DMS53 treated with DMSO at 0.1 percent for 48 hours (cell line): ENCODE measurements around the gene METAP1.
"Not testable (repeated sequence)": the region's sequence is repeated elsewhere in the genome, so short reads cannot be mapped to it uniquely, and the experiment has no call there.

Experiments
- DNase-seq: peaks from one replicate; lab custom pipeline; 2025; ENCODE audit not compliant: unreplicated experiment; lab: John Stamatoyannopoulos, UW

The METAP1 gene

DNA sequence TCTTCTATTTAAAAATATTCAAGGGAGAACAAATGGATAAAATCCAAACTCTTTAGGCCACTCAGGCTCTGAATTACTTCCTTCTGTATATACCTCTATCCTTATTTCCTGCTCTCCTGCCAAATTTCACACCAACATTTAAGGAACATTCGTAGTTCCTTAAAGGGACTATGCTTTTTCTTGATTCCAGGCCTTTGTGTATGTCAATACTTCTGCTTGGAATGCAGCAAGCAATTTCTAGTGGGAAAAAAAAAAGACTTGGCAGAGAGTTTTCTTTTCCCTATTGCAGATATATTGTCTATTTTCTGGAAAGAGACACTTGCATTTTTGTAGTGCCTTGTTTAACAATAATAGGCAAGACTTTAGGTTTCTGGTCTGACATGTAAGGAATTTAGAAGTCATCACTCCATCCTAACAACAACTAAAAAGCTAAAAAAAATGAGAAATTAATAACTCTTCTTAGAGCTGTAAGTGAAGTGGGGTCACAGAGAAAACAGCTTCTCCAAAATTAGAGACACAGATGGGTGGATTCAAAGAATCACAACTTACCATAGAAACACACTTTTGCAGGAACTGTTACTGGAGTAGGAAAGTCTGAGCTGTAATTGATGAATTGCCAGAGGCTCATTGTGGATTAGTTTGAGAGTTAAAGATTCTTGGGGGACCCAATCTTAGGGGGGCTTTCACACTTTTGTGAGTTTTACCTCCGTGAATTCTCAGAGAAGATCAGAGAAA is 95.1 kb downstream of the METAP1 start:
- DNase-seq = no peak

DNA sequence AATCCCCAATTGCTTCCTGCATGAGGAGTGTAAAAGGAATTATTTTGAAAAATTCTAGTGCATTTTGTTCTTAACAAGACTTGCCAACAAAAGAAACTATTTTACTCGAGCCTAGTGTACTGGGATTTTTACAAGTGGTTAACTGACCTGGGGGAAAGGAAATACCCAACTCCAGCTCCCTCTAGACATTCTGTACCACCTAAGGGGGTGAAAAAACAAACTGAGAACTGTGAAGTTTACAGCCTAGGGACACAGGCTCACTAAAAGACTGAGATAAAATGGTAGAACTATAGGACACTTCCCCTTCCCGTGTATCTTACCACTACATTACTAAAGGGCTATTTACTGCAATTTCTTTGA is 95.7 kb downstream of the METAP1 start:
- DNase-seq = no peak

DNA sequence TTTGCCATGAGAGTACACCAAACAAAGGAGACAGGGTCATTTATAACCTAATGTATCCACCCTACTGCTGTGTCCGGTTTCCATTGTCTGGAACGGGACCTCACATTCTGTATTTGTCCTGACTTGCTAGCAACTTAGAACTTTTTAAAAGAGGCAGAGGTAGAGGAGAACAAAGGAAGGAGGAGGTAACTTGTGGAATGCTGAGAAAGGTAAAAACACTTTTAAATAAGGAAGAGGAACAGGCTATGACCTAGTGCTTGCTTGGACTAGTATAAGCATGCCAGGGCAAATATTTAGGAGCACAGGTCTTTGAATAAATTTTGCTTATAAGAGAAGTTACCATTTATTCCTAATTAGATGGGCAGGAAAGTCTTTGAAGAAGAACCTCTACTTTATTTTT is 96.3 kb downstream of the METAP1 start:
- not testable (repeated sequence) for DNase-seq

DNA sequence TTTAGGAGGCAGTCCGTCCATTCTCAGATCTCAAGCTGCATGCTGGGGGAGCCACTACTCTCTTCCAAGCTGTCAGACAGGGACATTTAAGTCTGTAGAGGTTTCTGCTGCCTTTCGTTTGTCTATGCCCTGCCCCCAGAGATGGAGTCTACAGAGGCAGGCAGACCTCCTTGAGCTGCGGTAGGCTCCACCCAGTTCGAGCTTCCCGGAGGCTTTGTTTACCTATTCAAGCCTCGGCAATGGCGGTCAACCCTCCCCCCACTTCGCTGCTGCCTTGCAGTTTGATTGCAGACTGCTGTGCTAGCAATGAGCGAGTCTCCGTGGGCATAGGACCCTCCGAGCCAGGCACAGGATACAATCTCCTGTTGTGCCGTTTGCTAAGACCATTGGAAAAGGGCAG is 103.8 kb downstream of the METAP1 start:
- peak; percentile 18 for DNase-seq

DNA sequence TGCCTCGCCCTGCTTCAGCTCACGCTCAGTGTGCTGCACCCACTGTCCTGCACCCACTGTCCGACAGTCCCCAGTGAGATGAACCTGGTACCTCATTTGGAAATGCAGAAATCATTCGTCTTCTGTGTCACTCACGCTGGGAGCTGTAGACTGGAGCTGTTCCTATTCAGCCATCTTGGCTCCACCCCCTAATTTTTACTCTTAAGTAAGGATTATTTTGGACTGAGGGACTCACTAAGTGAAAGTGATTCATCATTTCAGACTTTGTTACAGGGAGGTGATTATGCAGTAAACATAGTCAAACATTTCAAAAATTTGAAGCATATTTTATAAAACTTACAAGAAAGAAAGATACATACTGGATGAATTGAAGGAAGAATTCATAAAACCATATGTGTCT is 104.3 kb downstream of the METAP1 start:
- DNase-seq = not testable (repeated sequence)

DNA sequence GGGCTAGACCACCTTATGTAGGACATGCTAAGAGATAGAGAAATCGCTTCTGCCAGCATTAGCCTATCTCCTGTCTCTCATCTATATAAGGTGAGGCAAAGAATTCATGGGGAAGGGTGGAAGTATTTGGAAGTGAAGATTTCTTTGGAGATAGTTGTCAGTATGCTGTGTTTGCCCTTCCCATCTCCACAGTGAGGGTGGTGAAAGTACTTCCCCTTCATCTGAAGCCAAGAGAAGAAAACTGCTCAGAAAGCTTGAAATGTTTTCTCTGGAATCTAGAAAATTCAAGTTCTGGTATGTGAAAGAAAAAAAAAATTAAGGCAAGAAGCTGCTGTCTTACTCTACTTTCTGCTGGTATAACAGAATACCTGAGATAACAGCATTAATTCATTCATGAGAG is 105.4 kb downstream of the METAP1 start:
- DNase-seq = no peak

DNA sequence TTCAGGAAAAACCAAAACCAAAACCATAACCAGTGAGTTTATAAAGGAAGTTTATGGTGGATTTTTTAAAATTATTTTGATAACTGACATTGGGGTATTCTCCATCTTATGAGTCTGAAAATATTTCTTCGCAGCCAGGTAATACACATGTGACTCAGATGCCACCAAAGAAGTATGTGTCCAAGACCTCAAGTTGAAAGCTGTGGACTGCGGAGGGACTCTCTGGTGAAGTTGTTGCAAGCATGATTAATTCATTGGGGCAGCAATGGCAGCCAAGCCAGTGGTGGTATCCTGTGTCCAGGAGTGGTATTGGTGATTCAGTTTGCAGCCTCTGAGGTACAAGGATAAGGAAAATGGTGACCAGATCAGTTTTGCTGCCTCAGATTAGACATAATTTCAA is 107.1 kb downstream of the METAP1 start:
- DNase-seq = no peak

DNA sequence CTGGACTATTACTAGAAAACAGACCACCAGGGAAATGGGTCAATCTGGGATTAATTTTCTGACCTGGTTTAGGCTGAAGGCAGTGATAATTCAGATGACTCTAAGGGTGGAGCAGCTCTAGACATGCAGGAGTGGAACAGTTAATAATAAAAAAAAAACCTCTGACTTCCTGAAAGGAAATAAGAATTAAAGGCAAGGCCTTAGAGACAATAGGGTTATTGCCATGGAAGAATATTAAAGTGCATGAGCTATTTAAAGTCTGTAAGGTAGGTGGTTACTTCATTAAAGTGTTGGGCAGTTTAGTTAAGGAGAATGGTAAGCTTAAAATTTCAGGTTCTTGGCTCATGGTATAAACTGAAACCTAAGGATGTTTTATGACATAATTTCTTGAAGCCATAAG is 107.6 kb downstream of the METAP1 start:
- DNase-seq = no peak

DNA sequence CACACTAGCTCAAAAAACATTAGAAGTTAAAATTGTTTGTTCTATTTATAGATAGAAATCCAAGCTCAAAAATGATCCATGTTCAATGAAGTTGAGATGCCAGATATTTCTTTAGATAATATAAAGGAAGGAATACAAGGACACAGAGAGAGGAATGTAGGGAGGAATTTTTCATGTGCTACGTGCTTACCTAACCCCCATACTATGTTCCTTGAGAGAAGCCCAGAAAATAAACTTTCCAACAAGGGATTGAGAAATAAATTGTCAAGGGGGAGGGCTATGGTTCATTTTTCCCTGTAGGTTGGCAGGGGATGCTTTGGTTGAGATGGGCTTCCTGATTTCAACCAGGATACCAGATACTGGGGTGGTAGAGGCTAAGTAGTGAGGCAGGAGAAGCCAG is 108.6 kb downstream of the METAP1 start:
- DNase-seq = no peak

DNA sequence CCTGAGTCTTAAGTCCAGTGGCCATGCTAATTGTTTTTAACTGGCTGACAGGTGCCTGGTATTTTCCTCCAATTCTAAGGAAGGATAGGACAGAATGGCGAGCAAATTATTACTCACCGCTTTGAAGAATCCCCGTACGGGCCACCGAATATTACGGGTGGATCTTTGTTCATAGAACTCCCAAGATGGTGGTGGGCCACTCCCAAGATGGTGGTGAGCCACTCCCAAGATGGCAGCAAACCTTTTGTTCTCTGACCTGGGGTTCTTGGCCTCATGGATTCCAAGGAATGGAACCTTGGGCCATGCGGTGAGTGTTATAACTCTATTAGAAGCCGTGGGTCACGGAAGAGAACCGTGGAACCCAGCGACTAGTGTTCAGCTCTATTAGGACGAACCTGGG is 113.8 kb downstream of the METAP1 start:
- DNase-seq = not testable (repeated sequence)
